ENCODE data around the gene GSC. TPM values are rescaled to one million over a fixed set of nuclear protein-coding genes. Genes with fewer than 3 reads are reported as not detected.

Gene GSC
- total RNA-seq, 1 donor from 2014 or later = not detected

DNA sequence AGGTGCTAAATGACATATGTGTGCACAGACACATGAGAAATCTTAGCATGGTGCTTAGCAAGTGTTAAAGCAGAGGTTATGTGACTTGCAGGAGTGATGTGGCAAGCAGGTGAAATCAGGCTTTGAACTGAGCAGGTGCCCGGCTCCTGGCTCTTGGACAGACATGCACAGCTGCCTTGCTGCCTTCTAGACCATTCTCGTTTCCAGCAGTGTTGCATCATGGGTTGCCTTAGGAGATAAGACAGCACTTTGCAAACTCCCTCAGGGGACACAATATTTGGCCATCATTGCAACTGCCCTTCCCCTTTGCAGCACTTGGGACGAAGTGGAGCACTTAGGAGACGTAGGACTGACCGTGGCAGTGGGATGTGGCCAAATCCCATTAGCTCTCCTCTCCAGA, 17.2 kb upstream of the GSC start:
- no peaks in the 10 kb centered on the region for H3K4me1 Mint-ChIP-seq
- peaks cover 3% of the 10 kb centered on the region for H3K9me3 Mint-ChIP-seq
- no peak for ATAC-seq (ENCODE audit: low read depth)
- no peaks in the 10 kb centered on the region for H3K36me3 Mint-ChIP-seq (ENCODE audit: low read depth)
- intact Hi-C loops (cut with micrococcal nuclease) = no loop called here
- ChIA-PET CTCF (no interaction called here), POLR2A (no interaction called here)
- TF ChIP-seq, protein P1, sequence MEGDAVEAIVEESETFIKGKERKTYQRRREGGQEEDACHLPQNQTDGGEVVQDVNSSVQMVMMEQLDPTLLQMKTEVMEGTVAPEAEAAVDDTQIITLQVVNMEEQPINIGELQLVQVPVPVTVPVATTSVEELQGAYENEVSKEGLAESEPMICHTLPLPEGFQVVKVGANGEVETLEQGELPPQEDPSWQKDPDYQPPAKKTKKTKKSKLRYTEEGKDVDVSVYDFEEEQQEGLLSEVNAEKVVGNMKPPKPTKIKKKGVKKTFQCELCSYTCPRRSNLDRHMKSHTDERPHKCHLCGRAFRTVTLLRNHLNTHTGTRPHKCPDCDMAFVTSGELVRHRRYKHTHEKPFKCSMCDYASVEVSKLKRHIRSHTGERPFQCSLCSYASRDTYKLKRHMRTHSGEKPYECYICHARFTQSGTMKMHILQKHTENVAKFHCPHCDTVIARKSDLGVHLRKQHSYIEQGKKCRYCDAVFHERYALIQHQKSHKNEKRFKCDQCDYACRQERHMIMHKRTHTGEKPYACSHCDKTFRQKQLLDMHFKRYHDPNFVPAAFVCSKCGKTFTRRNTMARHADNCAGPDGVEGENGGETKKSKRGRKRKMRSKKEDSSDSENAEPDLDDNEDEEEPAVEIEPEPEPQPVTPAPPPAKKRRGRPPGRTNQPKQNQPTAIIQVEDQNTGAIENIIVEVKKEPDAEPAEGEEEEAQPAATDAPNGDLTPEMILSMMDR (IDR thresholded peaks at IDR 0.05) = no peak
- H3K27ac Mint-ChIP-seq = no peak overlapping the region
- no peak for DNase-seq
- no peak overlapping the region for H3K4me3 Mint-ChIP-seq
- peaks cover 2% of the 10 kb centered on the region for H3K27me3 Mint-ChIP-seq

DNA sequence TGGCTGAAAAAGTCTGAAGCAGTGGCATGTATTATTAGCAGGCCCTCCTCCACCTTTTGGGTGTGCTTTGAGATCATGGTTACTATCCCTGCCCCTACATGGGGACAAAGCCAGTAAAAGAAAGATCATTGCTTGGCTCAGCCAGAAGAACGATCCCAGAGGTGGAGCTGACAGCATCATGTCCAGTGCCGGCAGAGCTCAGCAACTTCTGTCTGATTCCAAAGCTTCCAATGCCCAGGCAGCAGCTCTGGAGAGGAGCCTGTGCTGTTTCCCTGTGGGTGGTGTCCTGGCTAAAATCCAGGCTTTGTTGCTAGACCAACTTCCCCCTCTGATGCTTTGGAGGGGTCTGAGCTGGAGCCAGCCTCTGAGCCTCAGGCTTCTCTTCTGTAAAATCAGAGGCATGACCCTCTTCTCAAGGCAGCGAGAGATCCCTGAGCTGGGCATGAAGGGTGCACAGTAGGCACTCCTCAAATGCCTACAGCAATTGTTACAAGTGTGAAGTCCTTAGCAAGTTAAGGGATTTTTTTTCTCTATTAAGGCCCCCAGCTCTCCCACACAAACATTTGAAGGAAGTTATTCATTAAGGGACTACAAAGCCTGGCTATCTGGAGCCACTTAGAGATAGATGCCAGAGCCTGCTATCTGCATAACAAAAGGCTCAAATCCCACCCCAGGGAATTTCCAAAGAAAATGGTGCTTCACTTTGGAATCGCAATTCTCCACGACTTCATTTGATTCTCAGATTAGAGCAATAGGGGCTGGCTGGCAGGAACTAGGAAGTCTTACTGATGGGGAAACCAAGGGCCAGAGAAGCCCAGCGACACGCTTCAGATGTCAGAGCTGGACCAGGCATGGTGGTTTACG, 10.9 kb upstream of the GSC start:
- no peak for ATAC-seq (ENCODE audit: low read depth)
- H3K36me3 Mint-ChIP-seq (ENCODE audit: low read depth) = no peaks in the 10 kb centered on the region
- TF ChIP-seq, protein P1 (IDR thresholded peaks at IDR 0.05) = no peak
- intact Hi-C loops (cut with micrococcal nuclease) = no loop called here
- no peak for DNase-seq
- peaks cover 2% of the 10 kb centered on the region for H3K9me3 Mint-ChIP-seq
- H3K4me1 Mint-ChIP-seq = no peaks in the 10 kb centered on the region
- no peak overlapping the region for H3K27ac Mint-ChIP-seq
- POLR2A ChIA-PET = no interaction called here
- CTCF ChIA-PET = no interaction called here
- no peak overlapping the region for H3K4me3 Mint-ChIP-seq
- H3K27me3 Mint-ChIP-seq = peaks cover 33% of the 10 kb centered on the region

DNA sequence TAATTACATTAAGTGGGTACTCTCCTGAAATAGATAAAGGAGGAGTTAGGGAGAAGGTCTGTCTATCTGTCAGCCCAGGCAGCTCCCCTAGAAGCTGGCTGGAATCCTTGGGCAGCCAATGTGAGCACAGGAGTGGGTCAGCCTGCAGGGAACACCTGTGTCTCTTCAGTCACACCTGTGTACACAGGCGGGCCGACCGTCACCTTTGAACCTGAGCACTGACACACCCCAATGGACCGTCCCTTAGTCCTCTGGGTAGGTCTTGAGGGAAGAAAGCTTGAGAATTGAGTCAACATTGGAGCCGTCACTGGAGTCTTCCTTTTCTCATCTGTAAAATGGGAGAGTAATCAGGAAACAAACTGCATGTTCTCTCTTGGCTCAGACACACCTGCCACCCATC, 9.8 kb upstream of the GSC start:
- TF ChIP-seq, protein P1 (IDR thresholded peaks at IDR 0.05) = no peak
- no peaks in the 10 kb centered on the region for H3K36me3 Mint-ChIP-seq (ENCODE audit: low read depth)
- ATAC-seq (ENCODE audit: low read depth) (no peak), DNase-seq (no peak)
- no peak overlapping the region for H3K27ac Mint-ChIP-seq
- peaks cover 2% of the 10 kb centered on the region for H3K9me3 Mint-ChIP-seq
- no peak overlapping the region for H3K4me3 Mint-ChIP-seq
- intact Hi-C loops (cut with micrococcal nuclease) = no loop called here
- H3K4me1 Mint-ChIP-seq = no peaks in the 10 kb centered on the region
- H3K27me3 Mint-ChIP-seq = peaks cover 44% of the 10 kb centered on the region
- CTCF ChIA-PET = no interaction called here
- POLR2A ChIA-PET = no interaction called here

DNA sequence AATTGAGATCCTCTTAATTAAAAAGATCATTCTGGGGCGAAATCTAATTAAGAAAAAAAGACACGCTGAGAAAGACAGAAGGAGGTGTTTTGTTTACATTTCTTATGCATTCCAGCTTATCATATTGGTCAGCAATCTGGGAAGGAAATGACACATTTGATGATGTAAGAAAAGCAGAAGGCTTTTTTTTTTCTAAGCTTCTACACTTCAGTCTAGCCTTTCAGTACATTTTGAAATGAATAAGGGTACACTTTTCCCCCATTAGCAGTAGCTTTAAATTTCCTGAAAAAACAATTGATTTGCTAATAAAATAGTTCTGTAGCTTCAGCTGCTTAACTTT, 5.9 kb upstream of the GSC start:
- peaks cover 70% of the 10 kb centered on the region for H3K27me3 Mint-ChIP-seq
- no peak overlapping the region for H3K27ac Mint-ChIP-seq
- TF ChIP-seq, protein P1 (IDR thresholded peaks at IDR 0.05) = no peak
- no peaks in the 10 kb centered on the region for H3K36me3 Mint-ChIP-seq (ENCODE audit: low read depth)
- no peak overlapping the region for H3K4me3 Mint-ChIP-seq
- DNase-seq = no peak
- H3K9me3 Mint-ChIP-seq = peaks cover 2% of the 10 kb centered on the region
- no peaks in the 10 kb centered on the region for H3K4me1 Mint-ChIP-seq
- CTCF ChIA-PET = no interaction called here
- POLR2A ChIA-PET = no interaction called here
- ATAC-seq (ENCODE audit: low read depth) = no peak
- intact Hi-C loops (cut with micrococcal nuclease) = no loop called here

DNA sequence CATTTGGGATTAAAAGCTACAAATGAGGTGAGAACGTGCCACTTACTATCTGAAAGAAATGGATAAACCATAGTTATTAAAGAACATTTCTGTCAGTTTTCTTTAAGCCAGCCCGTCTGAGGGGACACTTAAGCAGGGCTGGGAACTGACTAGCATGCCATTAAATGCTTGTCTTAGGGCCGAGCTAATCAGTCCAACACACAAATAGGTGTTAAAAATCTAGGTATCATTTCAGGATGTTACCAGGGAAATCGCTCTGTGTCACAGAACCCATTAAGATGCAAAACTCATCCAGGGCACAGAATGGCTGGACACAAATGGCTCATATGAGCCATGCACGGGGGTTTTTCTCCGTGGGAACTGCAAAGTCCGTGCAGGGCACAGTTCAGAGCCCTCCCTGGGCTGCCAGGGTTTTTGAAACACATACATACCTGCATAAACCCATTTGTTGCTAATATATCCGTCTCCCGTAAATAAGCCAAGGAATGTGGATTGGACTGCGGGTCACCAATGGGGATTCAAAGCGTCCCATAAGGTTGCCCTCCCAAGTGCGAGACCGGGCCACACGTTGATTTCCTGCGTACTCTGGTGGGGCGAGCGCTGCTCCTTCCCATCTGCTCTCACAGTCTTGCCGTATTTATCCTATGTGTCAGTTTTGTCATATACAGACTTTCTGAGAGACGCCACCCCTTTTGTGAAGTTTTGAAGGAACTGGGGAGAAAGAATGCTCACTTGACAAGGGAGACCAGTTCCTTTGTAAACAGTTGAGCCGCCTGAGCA, 5.4 kb upstream of the GSC start:
- Mint-ChIP-seq H3K27me3 (peaks cover 72% of the 10 kb centered on the region), H3K36me3 (ENCODE audit: low read depth) (no peaks in the 10 kb centered on the region), H3K4me1 (peaks cover 4% of the 10 kb centered on the region), H3K9me3 (peaks cover 2% of the 10 kb centered on the region), H3K4me3 (no peak overlapping the region), H3K27ac (no peak overlapping the region)
- CTCF ChIA-PET = no interaction called here
- no peak for ATAC-seq (ENCODE audit: low read depth)
- intact Hi-C loops (cut with micrococcal nuclease) = no loop called here
- TF ChIP-seq, protein P1 (IDR thresholded peaks at IDR 0.05) = no peak
- no peak for DNase-seq
- POLR2A ChIA-PET = no interaction called here

All from activated B cell treated with CpG ODN at 0.5 μM for 24 hours (primary cell).